ENCODE measurements around the gene CYTH1.

DNA sequence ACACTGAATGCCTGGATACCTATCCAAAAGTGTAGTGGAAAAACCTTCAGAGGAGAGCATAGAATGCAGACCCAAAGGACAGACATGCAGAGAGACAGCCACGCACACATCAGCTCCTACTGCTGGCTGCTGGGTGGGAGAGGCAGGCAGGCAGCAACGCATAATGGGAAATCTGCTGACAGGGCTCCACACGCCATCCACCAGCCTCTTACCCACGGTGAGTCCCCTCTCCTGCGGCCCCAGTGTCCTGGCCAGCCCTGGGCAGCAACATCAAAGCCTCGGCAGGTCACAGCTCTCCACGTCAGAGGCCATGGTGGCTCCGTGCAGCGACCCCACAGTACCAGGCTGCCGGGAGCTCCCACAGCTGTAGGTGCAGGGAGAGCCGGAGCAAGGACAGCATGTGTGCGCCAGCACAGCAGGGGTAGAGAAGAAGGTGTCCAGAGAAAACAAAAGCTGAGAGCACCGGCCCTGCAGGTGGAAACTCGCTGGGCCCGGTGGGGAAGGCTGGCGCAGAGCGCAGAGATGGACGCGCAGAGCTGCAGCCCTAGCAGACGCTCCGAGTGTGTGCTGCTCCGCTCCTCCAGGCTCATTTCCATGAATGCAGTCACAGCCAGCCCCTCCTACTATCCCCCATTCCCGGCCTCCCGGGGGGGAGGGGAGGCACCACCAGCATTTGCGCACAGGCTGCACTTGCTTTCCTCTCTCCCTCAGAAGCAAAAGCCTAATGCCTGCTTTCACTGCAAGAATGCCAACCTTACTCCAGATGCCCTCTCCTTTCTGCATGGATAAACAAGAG lies 58.9 kb downstream of the CYTH1 start:
- TF ChIP-seq EZH2 (IDR thresholded peaks at IDR 0.05; ENCODE audit: insufficient read depth, poor library complexity, severe bottlenecking) (no peak), EZH2phosphoT487 (IDR thresholded peaks at IDR 0.05; ENCODE audit: insufficient read depth, low read depth) (no peak)

Data from GM23248 (cell line).